Stomach (tissue), 4 donors: Measurements from ENCODE around the gene TAF15.

Experiments
- POLR2AphosphoS5 ChIP-seq, 3 donors: sonication (generic); formaldehyde crosslinking; IDR thresholded peaks; one replicate each; pipeline ENCODE4 v1.6.1; 2016; ENCODE audit warnings: antibody characterized with exemption in 3 of 3
- TF ChIP-seq, protein P1 (sequence below), 7 experiments: fragments of 450-650 bp in 4 of 7; fragments of 200-600 bp in 3 of 7; sonication (generic) in 3 of 7; IDR thresholded peaks; one replicate each; pipeline ENCODE4 v1.5.1; 2016 to 2019; ENCODE audit warnings: antibody characterized with exemption in 7 of 7, control low read depth in 2 of 7, mild to moderate bottlenecking in 1 of 7

- TF ChIP-seq, protein P1, sequence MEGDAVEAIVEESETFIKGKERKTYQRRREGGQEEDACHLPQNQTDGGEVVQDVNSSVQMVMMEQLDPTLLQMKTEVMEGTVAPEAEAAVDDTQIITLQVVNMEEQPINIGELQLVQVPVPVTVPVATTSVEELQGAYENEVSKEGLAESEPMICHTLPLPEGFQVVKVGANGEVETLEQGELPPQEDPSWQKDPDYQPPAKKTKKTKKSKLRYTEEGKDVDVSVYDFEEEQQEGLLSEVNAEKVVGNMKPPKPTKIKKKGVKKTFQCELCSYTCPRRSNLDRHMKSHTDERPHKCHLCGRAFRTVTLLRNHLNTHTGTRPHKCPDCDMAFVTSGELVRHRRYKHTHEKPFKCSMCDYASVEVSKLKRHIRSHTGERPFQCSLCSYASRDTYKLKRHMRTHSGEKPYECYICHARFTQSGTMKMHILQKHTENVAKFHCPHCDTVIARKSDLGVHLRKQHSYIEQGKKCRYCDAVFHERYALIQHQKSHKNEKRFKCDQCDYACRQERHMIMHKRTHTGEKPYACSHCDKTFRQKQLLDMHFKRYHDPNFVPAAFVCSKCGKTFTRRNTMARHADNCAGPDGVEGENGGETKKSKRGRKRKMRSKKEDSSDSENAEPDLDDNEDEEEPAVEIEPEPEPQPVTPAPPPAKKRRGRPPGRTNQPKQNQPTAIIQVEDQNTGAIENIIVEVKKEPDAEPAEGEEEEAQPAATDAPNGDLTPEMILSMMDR (IDR thresholded peaks at IDR 0.05) = no peak
- TF ChIP-seq POLR2AphosphoS5 (IDR thresholded peaks at IDR 0.05) = peak in 1 of 3 donors; percentile 3
These were observed 22.3 kb upstream of the TAF15 start for GRCh38 chr17:35786941-35787432.
